HG03565 (cell line): ENCODE results near the gene KRT6C.
"Not testable (repeated sequence)": the region's sequence is repeated elsewhere in the genome, so short reads cannot be mapped to it uniquely, and the experiment has no call there.

ENCODE experiments used
- ATAC-seq: cut with Tn5 transposase; IDR thresholded peaks from one replicate; pipeline ENCODE4 v1.9.1; 2021; ENCODE audit warnings: mild to moderate bottlenecking, moderate library complexity; ENCODE audit not compliant: unreplicated experiment

Gene KRT6C

DNA sequence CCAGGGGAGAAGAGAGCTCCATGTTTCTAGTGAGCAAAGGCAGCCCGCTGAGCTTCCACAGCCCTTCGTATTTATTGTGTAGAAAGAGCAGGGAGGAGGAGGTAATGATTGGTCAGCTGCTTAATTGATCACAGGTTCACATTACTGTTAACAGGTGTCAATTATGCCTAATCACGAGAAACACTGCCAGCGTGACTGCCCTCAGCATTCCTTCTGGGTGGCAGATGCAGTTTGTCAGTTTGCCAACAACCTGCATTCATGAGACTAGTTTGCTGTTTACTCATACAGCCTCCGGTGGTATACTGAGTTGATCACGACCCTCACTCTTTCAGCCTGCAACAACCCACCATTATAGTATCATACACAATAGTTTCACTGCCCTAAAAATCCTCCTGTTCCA lies 27.0 kb upstream of the KRT6C start:
- ATAC-seq, result not testable (repeated sequence)

GRCh38 chr12:52499806-52500560 lies 26.4 kb upstream of the KRT6C start:
- ATAC-seq, result no peak

GRCh38 chr12:52498946-52499345 lies 25.3 kb upstream of the KRT6C start:
- no peak for ATAC-seq

- no peak for ATAC-seq
Observed at GRCh38 chr12:52497975-52498374, 24.4 kb upstream of the KRT6C start.

DNA sequence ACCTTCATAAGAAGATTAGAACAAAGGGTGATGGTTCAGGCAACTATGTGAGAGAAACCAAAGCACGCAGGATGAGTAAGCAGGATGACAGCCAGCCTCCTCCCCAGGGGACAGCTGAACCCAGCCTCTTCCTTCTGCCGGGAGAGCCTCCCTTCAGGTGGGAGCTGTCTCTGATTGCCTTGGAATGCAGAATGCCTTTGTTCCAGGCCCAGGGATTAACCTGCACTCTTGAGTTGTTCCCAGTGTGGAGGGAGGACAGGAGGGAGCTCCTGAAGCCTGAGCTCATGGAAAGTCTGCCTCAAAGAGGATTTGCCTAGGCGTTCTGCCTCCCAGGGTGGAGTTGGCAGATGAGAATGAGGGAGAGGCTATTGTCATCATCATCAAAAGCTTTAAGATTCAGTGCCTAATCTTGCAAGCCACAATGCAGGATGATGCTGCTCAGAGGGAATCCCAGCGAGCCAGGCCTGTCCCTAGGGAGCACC lies 23.0 kb upstream of the KRT6C start:
- ATAC-seq, result no peak

GRCh38 chr12:52496054-52496453 lies 22.4 kb upstream of the KRT6C start:
- ATAC-seq, result no peak

DNA sequence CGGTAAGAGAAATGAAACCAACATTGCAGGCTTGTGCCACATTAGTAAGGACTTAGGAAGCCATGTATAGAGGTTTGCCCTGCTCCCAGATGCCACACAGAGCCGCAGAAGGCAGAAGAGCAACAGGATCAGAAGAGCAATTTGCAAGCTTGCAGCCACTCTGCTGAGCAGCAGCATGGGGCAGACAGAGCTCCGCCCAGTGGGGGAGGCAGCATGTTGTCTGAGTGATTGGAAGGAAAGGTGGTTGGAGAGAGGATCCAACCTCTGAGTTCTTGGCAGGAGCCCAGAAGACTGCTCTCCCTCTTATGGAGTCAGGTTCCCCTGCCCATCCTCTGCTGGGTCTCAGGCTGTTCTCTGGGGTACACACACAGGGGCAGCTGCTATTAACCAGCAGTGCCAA lies 21.8 kb upstream of the KRT6C start:
- no peak for ATAC-seq

DNA sequence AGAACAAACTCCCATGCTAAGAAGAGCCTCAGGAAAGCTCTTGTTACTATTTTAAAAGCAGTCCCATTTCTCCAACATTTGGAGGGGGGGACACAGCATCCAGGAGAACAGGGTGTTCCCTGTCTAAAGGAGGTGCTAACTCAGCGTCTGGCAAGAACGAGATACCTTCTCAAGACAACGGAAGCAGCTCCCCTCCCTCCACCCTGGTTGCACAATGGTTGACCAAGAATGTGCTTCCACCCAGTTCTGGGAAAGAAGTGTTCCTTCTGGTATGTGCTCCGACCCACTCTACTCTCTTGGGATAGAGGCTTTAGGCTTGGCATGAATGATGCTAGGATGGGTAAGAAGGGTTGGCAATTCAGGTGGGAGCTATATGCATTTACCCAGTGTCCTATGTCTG lies 20.9 kb upstream of the KRT6C start:
- ATAC-seq, result no peak

- ATAC-seq, result no peak
Observed at GRCh38 chr12:52494100-52494499, 20.5 kb upstream of the KRT6C start.

DNA sequence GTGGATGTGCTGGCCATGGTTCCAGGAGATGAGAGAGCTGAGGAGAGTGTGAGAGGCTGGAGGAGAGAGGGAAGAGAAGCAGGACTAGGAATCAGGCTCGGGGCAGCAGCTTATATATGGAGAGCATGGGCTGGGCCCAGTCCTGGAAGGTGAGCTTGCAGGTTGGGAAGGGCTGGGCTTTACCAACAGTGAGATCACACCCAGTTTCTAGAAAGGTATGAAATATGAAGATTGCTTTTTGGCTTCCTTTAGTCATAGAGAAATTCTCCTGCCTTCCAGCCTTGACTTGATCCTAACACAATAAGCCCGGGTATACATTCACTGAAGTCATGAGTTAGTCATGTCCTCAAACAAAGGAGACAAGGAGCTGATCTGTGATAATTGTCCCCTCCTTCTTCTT lies 19.6 kb upstream of the KRT6C start, which contains the start of gene KRT6A:
TSS of gene KRT6A (minus strand) at position 86 of the 400 bp plus-strand sequence. CDS start at position 17, 69 bp downstream.
- ATAC-seq, result no peak

DNA sequence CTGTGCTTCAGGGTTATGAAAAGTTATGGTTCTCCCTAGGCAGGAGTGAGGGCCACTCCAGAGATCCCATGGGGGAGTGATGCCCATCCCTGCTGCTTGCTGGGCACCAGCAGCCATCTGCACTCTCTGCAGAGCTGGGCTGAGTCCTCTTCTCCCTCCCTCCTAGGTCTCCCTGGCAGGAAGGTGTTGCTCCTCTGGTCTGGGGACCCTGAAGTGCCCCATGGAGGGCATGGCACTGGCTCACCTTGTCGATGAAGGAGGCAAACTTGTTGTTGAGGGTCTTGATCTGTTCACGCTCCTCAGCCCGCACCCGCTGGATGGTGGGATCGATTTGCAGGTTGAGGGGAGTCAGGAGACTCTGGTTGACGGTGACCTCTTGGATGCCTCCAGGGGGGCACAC lies 18.8 kb upstream of the KRT6C start:
- not testable (repeated sequence) for ATAC-seq

DNA sequence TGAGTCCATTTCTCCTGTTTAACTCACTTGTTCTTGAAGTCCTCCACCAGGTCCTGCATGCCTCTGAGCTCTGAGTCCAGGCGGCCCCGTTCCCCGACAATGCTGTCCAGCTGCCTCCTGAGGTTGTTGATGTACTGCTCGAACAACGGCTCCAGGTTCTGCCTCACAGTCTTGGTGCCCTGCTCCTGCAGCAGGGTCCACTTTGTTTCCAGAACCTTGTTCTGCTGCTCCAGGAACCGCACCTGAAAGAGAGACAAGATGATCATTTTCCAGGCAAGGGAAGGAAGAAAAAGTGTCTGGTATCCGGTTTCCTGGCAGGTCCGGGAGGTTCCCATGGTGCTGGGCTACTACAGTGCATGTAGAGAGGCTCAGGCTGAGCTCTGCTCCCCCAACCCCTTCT lies 17.9 kb upstream of the KRT6C start:
- not testable (repeated sequence) for ATAC-seq

GRCh38 chr12:52488736-52489135 lies 15.1 kb upstream of the KRT6C start:
- ATAC-seq, result no peak

DNA sequence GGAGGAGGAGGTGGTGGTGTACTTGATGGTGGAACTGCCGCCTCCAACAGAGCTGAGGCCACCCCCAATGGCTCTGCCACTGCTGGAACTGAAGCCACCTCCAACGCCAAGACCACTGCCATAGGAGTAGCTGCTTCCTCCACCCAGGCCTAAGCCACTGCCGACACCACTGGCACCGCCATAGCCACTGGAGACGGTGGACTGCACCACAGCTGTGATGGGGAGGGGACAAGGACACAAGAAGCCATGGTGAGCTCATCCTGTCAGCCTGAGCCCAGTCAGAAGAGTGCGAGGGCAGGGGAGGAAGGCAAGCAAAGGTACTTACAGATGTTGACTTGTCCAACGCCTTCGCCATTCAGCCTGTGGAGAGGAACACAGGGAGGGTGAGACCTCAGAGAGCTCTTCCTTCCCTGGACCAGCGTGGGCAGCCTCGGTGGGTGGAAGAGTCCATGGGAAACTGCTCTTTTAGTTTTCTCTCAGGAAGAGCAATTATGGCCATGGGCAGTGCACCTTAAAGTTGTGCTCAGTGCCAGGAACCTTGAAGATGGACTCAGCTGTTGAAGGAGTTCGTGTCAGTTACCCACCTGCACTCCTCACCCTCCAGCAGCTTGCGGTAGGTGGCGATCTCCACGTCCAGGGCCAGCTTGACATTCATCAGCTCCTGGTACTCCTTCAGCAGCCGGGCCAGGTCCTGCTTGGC lies 14.3 kb upstream of the KRT6C start:
- ATAC-seq, result not testable (repeated sequence)

DNA sequence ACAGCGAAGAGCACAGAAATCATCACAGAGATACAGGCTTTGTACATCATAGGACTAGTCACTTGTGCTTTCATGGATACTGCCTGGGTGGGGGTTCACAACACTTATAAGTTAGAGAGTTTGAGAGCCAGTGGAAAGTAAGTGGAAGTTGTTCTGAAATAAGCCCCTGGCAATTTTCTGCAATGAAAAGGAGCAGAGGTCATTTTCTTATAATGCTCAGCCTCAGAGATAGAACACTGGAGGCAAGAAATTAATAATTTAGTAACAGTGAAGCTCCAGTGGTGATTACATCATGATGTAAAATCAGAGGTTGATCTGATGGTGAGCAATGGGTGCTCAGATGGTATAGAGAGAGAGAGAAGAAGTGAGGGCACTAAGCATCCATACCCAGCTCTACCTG lies 13.6 kb upstream of the KRT6C start:
- no peak for ATAC-seq

- no peak for ATAC-seq
Observed at GRCh38 chr12:52486166-52487105, 12.8 kb upstream of the KRT6C start.

GRCh38 chr12:52480073-52480472 lies 6.5 kb upstream of the KRT6C start:
- no peak for ATAC-seq

DNA sequence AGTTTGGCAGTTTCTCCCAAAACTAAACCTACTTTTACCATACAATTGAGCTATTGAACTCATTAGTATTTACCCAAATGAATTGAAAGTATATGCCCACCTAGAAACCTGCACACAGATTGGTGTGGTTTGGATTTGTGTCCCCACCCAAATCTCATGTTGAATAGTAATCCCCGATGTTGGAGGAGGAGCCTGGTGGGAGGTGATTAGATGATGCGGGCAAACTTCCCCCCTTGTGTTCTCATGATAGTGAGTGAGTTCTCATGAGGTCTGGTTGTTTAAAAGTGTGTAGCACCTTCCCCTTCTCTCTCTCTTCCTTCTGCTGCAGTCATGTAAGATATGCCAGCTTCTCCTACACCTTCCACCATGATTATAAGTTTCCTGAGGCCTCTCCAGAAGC lies 4.0 kb upstream of the KRT6C start:
- no peak for ATAC-seq

DNA sequence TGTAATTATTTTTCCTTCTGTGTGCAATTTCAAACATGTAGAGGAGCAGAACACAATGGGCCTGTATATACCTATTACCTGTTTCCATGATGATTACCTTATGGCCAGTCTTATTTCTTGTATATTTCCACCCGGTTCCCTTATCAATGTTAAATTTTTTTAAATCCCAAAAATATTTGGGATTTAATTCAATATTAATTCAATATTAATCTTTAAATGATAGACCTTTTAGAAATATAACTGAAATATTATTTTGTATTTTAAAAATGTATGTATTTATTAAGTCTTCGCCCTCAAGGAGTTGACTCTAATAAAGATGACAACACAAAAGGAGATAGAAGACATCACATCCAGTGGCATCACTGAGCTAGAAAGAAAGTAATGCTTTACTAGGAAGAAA lies 607 bp upstream of the KRT6C start:
- no peak for ATAC-seq

- ATAC-seq, result no peak
Observed at GRCh38 chr12:52469853-52470252, 3.8 kb downstream of the KRT6C start.

GRCh38 chr12:52464897-52465296 lies 8.7 kb downstream of the KRT6C start:
- no peak for ATAC-seq
